T-helper 1 cell treated with Interleukin-12 subunit alpha and Interleukin-12 subunit beta and Interleukin-4 antibody, amounts not matched to agents 30 ng/mL and 1 ng/mL, for 36 hours (primary cell): Measurements from ENCODE around the gene NFKB1. TPM values are rescaled to one million over a fixed set of nuclear protein-coding genes. Genes with fewer than 3 reads are reported as not detected.

Experiments used
- intact Hi-C: fragments of 100-400 bp; cut with micrococcal nuclease; formaldehyde crosslinking; loops from one replicate; pipeline ENCODE4 v1.15.1; 2024
- total RNA-seq: library from RNA; stranded (reverse); gene quantifications from 2 replicates; pipeline ENCODE4 v1.2.3, GENCODE V29; 2022

NFKB1 gene
- total RNA-seq, 1 donor from 2014 or later: 141 TPM

GRCh38 chr4:102493794-102494193 is 7.4 kb upstream of the NFKB1 start:
- intact Hi-C loops: no loop called here

GRCh38 chr4:102494603-102495002 is 6.6 kb upstream of the NFKB1 start:
- intact Hi-C loops: no loop called here

GRCh38 chr4:102497986-102498385 is 3.2 kb upstream of the NFKB1 start:
- intact Hi-C loops: no loop called here

- intact Hi-C loops: loop anchor here (1.0 to 5.0 kb wide), 5 partner anchors 36 to 1153 kb away; partner anchors contain the start of genes PPP3CA, SLC9B1 and SLC9B2
Measured at GRCh38 chr4:102500352-102500695, 835 bp upstream of the NFKB1 start.

- intact Hi-C loops: loop anchor here (1.0 to 5.0 kb wide), 6 partner anchors 37 to 1154 kb away; partner anchors contain the start of genes PPP3CA and SLC9B2
Measured at GRCh38 chr4:102501447-102501696, 213 bp downstream of the NFKB1 start.

- intact Hi-C loops: loop anchor here (1.0 to 5.0 kb wide), 8 partner anchors 14 to 1155 kb away; partner anchors contain the start of genes BDH2, MANBA, PPP3CA and SLC39A8
Measured at GRCh38 chr4:102502543-102502818, 1.3 kb downstream of the NFKB1 start.

GRCh38 chr4:102503301-102503746 is 2.2 kb downstream of the NFKB1 start:
- intact Hi-C loops: loop anchor here (1.0 to 5.0 kb wide), 9 partner anchors 9 to 1156 kb away; partner anchors contain the start of genes BDH2, MANBA and PPP3CA

GRCh38 chr4:102503831-102504786 is 3.0 kb downstream of the NFKB1 start:
- intact Hi-C loops: loop anchor here (1.0 to 5.0 kb wide), 9 partner anchors 8 to 1157 kb away; partner anchors contain the start of genes BDH2, MANBA and PPP3CA

GRCh38 chr4:102504941-102505340 is 3.8 kb downstream of the NFKB1 start:
- intact Hi-C loops: loop anchor here (5.0 kb wide), 1 partner anchor 1158 kb away; the partner anchor contains the start of gene PPP3CA

- intact Hi-C loops: no loop called here
Measured at GRCh38 chr4:102505708-102506107, 4.5 kb downstream of the NFKB1 start.

- intact Hi-C loops: no loop called here
Measured at GRCh38 chr4:102506523-102506922, 5.4 kb downstream of the NFKB1 start.

- intact Hi-C loops: loop anchor here (1.0 kb wide), 1 partner anchor 9 kb away; no protein-coding TSS in a partner anchor
Measured at GRCh38 chr4:102511830-102512605, 10.9 kb downstream of the NFKB1 start.

GRCh38 chr4:102514298-102514964 is 13.3 kb downstream of the NFKB1 start:
- intact Hi-C loops: no loop called here

GRCh38 chr4:102517753-102518152 is 16.6 kb downstream of the NFKB1 start:
- intact Hi-C loops: loop anchor here (2.0 kb wide), 1 partner anchor 15 kb away; no protein-coding TSS in a partner anchor

- intact Hi-C loops: no loop called here
Measured at GRCh38 chr4:102518703-102519131, 17.6 kb downstream of the NFKB1 start.

GRCh38 chr4:102519925-102520324 is 18.8 kb downstream of the NFKB1 start:
- intact Hi-C loops: no loop called here

GRCh38 chr4:102521570-102521969 is 20.4 kb downstream of the NFKB1 start:
- intact Hi-C loops: no loop called here

- intact Hi-C loops: no loop called here
Measured at GRCh38 chr4:102522031-102522440, 20.9 kb downstream of the NFKB1 start.

- intact Hi-C loops: no loop called here
Measured at GRCh38 chr4:102524691-102525090, 23.5 kb downstream of the NFKB1 start.

GRCh38 chr4:102525097-102525496 is 23.9 kb downstream of the NFKB1 start:
- intact Hi-C loops: no loop called here

GRCh38 chr4:102525504-102525903 is 24.3 kb downstream of the NFKB1 start:
- intact Hi-C loops: no loop called here
